DMS 273 treated with DMSO at 0.1 percent for 48 hours (cell line): ENCODE measurements around the gene NAB2.

Source experiments
- DNase-seq: peaks from one replicate; lab custom pipeline; 2025; lab: John Stamatoyannopoulos, UW

NAB2 gene

GRCh38 chr12:57134949-57135348 lies 46.0 kb downstream of the NAB2 start:
- DNase-seq: no peak

GRCh38 chr12:57135527-57136326 lies 46.8 kb downstream of the NAB2 start:
- no peak for DNase-seq

- DNase-seq: no peak
These were observed 49.8 kb downstream of the NAB2 start for GRCh38 chr12:57138526-57139272.

GRCh38 chr12:57139796-57140649 lies 51.1 kb downstream of the NAB2 start:
- no peak for DNase-seq

GRCh38 chr12:57141249-57141648 lies 52.3 kb downstream of the NAB2 start:
- DNase-seq: no peak

GRCh38 chr12:57142121-57142520 lies 53.2 kb downstream of the NAB2 start:
- no peak for DNase-seq

GRCh38 chr12:57142727-57143126 lies 53.8 kb downstream of the NAB2 start:
- no peak for DNase-seq

- DNase-seq: no peak
These were observed 54.5 kb downstream of the NAB2 start for GRCh38 chr12:57143454-57143853.
